Retina (tissue), 1 donor: ENCODE results near the gene STXBP1.
"Not testable (repeated sequence)": the region's sequence is repeated elsewhere in the genome, so short reads cannot be mapped to it uniquely, and the experiment has no call there.

Experiments
- DNase-seq: peaks from one replicate; pipeline ENCODE4 v3.0.0-alpha.2; 2016

STXBP1 gene

GRCh38 chr9:127611899-127612790, at the start of gene STXBP1:
Gene STXBP1, plus strand, starts transcription at chr9:127612277. Its CDS starts 127 bp downstream, at chr9:127612404.
- peak; percentile 92 for DNase-seq

- no peak for DNase-seq
Observed at GRCh38 chr9:127562279-127562796, 49.7 kb upstream of the STXBP1 start.

GRCh38 chr9:127562841-127563401, 49.2 kb upstream of the STXBP1 start:
- DNase-seq = no peak

- DNase-seq = no peak
Observed at GRCh38 chr9:127563579-127563978, 48.5 kb upstream of the STXBP1 start.

GRCh38 chr9:127565231-127565630, 46.8 kb upstream of the STXBP1 start:
- no peak for DNase-seq

GRCh38 chr9:127566351-127567001, 45.6 kb upstream of the STXBP1 start:
- DNase-seq = no peak

- no peak for DNase-seq
Observed at GRCh38 chr9:127567035-127567729, 44.9 kb upstream of the STXBP1 start.

- peak; percentile 67 for DNase-seq
Observed at GRCh38 chr9:127567730-127568617, 44.1 kb upstream of the STXBP1 start.

GRCh38 chr9:127568618-127568970, 43.5 kb upstream of the STXBP1 start:
- no peak for DNase-seq

- DNase-seq = peak; percentile 77
Observed at GRCh38 chr9:127568971-127569885, 42.8 kb upstream of the STXBP1 start.

- no peak for DNase-seq
Observed at GRCh38 chr9:127569886-127570401, 42.1 kb upstream of the STXBP1 start.

- DNase-seq = no peak
Observed at GRCh38 chr9:127570533-127571111, 41.5 kb upstream of the STXBP1 start.

- DNase-seq = no peak
Observed at GRCh38 chr9:127571971-127572370, 40.1 kb upstream of the STXBP1 start.

- no peak for DNase-seq
Observed at GRCh38 chr9:127572961-127573721, 38.9 kb upstream of the STXBP1 start.

- DNase-seq = no peak
Observed at GRCh38 chr9:127574072-127574993, 37.7 kb upstream of the STXBP1 start.

GRCh38 chr9:127575875-127576778, 36.0 kb upstream of the STXBP1 start:
- DNase-seq = no peak

- DNase-seq = not testable (repeated sequence)
Observed at GRCh38 chr9:127577194-127577593, 34.9 kb upstream of the STXBP1 start.
